Nucleus accumbens (tissue), 56 donors: ENCODE measurements around the gene SRSF4.
"Not testable (repeated sequence)": the region's sequence is repeated elsewhere in the genome, so short reads cannot be mapped to it uniquely, and the experiment has no call there.

Experiments
- DNase-seq, 56 donors: peaks; one replicate each; lab custom pipeline; 2025; lab: John Stamatoyannopoulos, UW

The SRSF4 gene

DNA sequence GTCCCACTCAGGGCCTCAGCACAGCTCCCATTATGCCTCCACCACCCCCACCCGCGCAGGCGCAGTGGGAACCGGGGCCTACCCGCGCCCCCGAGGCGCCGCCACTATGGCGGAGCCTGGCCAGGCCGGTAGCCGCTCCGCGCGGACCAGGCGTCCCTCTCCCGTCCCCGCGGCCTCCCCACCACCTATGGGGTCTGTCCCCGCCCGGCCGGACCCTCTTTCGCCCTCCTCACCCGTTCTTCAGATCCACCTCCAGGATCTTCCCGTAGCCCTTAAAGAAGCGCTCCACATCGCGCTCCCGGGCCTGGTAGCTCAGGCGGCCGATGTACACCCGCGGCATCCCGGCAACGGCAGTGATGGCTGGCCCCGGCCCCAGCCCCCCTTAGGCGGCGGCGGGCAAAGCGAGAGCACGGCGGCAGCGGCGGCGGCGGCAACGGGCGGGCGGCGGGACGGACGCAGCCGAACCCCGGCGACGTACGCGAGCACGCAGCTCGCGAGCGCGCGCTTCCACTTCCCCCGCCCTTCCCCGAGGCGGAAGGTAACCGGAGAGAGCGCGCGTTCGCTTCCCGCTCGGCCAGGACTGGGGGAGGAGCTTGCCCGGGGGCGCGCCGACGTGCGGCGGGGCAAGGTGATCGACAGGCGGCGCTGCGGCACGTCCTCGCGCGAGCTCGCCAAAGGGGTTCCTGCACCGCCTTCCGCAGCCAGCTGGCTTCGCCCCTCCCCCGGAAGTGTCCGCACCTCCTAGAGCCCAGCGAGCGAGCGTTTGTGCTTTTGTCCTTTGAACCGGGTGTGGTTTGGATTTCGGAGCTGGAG lies at the start of gene SRSF4:
Gene SRSF4, minus strand, starts transcription at position 488 of the 813 bp plus-strand sequence. Its CDS starts 148 bp downstream, at position 340.
- peak in 55 of 56 donors; percentile 76 to 99 (median 96) for DNase-seq

DNA sequence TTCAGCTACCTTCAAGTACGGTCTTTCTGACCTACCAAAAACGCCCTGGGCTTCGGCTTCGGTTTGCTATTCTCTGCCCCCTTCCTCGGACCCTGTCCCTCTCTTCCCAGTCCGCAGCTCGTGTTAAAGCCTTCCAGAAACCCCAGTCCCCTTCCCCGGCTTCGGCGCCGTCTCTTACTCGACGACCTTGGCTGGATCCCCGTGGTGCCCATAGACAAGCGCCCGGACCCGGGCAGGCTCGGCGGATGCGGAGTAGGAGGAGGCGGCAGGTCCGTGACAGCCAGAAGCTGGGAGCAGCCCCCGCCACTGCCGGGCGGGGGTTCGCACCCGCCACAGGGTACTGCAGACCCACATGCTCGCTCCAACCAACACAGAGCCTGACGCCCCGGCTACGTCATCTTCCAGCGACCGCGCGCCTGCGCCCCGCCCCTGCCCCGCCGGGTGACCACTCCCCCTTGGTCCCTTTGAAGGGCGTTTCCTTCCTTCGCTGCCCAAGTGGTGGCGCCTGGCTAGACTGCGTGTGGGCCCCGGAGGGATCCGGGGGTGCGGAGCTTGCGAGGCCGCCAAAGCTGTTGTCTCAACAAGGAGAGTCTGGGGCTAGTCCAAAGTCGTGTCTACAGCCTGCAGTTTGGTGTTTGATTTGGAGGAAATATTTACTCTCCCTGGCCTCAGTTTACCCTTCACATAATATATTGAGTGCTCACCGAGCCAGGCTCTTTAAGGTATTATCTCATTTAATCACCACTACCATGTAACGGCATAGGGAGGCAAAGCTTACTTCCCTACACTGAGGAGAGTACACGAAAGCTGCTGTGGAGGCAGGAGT lies 49.1 kb upstream of the SRSF4 start, which contains the start of gene MECR:
Gene MECR, minus strand, starts transcription at position 382 of the 826 bp plus-strand sequence. Its CDS starts 28 bp downstream, at position 354.
- DNase-seq: peak; percentile 35 to 96 (median 89)

DNA sequence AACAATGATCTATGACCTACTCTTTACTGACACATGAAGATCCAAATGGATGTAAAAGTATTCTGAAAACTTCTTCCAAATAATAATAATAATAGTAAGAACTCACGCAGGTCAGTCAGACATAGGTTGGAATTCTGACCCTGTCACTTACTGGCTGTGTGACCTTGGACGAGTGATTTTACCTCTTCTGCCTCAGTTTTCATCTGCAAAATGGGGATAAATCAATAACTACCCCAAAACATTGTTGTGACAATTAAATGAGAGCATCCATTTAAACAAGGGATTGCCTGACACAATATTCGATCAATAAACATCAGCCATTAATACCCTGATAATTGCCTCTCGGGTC lies 48.5 kb upstream of the SRSF4 start:
- DNase-seq: no peak

DNA sequence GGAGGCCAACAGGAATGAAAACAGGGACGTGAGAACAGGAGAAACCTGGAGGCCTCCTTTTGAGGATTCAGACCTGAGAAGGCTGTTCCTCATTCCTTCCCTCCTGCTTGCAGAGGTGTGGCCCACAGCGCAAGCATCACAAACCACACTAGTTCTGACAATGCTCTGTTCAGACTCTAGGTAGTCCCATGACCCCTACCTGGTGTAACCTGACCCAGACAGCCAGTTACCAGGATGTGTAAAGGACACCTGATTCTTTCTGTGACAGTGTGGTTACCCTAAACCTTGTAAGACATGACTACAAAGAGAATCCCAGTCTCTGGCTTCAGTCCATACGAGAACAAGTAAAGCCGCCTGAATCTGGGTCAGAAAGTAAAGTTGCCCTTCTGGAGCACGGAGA lies 45.8 kb upstream of the SRSF4 start:
- DNase-seq: no peak

DNA sequence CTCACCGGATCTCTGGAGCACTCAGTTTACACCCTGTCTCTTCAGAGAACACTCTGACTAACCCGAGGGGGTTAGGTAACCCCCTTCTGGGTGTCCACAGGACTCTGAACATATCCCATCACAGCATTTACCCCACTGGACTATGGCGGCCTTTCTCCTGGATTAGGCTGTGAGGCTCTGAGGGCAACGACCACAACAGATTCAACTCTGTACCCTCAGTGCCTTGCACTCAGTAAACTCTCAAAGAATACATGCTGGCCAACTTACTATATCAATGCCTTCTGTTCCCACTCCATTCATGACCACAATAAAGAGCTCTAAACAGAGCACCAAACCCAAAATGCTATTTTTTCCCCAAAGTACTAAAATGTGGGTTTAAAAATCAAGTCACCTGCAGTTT lies 43.7 kb upstream of the SRSF4 start:
- DNase-seq: no peak

DNA sequence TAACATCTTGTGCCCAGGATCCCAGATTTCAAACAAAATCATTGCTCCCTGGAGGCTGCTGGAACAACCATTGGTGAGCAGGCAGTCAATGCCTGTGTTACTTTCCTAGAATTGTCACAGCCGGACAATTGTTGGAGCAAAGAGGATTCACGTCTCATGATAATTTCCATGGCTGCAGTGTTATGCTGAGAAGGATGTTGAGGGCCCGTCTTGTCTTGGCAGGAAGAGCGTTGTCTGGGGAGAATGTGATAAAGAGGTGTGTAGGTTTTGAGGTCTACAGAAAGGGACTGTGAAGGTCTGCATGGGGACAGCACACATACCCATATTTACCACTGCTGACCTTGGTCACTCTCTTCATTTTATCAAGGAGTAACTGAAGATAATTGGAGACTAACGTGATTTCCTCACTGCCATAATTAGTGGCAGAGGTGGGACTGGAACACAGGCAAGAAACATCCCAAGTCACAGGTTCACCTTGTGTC lies 42.7 kb upstream of the SRSF4 start:
- no peak for DNase-seq

DNA sequence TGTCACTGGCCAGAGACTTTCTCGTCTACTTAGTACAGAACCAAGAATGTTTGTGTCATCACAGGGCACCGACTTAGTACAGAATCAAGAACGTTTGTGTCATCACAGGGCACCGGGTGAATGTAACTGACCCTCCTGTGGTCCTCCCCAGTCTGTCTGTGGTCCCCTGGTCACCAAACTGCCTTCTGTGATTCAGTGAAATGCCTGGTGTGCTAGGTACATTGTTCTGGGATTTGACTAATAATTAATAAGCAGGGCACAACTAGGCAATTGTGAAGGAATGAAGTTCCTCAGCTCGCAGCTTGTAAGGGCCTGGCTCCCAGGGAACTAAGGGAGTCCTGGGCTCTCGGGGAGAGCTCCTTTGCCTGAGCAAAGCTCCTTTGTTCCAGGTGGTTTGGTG lies 41.8 kb upstream of the SRSF4 start:
- no peak for DNase-seq

DNA sequence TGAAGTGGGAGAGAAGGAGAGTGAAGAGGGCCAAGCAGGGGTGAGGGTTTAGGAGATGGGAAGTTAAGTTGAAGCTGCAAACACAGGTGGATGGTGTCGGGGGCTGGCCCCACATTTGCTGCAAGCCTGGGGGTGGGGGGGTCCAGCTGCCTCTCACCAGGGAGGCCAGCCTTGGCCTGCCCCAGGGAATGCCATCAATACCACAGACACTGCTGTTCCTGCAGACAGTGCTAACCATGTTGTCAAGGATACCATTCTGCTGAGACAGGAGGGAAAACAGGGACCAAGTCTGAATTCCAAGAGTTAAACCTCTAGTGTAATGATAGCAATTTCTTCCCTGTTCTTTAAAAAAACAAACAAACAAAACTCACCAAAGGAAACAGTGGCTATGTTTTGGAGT lies 41.0 kb upstream of the SRSF4 start:
- DNase-seq: no peak

DNA sequence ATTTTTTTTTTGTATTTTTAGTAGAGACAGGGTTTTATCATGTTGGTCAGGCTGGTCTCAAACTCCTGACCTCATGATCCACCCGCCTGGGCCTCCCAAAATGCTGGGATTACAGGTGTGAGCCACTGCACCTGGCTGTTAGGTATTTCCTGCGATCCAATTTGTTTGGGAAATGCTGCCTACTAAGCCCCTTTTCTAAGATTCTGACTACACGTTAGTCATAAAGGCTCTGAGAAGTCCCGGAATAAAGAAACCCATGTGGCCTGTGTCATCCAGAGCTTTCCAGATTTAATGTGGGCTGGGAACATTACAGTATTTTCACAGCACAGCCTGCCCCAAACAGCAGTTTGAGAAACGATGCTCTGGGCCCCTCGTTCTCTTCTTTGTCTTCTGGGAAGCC lies 40.6 kb upstream of the SRSF4 start:
- DNase-seq: not testable (repeated sequence)

DNA sequence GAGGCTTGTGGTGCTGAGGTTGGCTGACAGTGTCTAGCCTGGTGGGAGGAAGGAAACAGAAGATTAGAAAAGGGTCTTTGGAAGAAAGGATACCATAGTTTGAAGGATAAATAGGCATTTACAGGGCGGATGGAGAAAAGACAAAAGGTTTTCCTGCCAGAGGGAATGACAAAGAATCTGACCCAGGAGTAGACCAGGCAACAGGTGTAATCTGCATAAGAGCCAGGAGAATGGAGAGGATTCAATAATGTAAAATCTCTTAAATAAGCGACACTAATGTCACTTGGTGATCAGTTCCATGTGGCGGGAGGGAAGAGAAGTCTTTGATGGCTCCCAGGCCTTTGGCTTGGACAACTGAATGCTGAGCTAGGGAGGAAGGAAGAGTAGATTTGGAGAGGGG lies 39.6 kb upstream of the SRSF4 start:
- no peak for DNase-seq

DNA sequence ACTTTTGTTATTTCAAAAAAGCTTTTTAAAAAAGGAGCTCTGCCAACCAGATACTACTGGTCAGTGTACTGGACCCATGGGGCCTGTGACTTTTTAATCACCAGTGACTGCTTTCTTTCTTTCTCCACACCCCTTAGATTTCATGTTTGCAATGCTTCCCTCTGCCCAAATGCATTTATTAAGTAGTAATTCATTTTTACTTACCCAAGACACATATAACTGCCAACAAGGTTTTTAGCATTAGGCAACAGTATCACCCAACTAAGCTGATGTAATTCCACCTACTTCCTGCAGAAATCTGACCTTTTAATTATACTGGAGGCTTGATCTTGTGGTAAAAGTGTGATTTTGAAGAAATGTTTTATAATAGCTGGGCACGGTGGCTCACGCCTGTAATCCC lies 36.5 kb upstream of the SRSF4 start:
- no peak for DNase-seq

DNA sequence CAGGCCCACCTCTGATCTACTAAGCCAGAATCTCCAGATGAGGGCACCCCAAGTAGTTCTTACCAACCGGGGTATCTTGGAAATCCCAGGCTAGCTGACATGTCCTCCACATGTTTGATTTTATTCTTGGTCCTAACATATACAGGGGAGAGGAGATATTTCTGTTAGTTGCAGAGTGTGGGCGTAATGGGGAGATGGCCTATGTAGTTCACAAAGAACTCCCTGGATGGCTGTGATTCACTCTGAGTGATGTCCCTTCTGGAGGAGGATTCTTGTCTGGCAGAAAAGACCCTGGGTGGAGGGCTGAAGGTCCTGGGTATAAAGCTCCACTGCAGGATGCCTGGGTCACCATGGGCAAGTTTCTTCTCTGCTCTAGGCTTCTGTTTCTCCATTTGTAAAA lies 35.9 kb upstream of the SRSF4 start:
- no peak for DNase-seq

DNA sequence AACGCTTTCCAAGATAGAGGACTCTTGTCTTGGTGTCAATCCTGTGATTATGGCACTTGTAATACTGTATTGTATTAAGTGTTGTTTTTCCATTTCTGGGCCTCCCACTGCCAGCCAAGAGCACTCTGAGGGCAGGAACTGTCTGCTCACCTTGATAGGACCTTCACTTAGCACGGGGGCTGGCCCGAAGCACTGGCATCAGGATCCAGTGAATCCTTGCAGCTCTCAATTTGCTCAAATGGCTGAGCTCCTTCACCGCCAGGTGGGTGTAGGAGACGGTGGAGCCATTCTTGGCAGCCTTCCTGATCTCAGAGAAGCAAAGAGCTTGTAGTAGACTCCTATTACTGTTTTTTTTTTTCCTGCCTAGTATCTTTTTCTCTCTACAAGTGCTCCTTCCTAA lies 31.4 kb upstream of the SRSF4 start:
- DNase-seq: peak in 30 of 56 donors; percentile 3 to 75 (median 32)

DNA sequence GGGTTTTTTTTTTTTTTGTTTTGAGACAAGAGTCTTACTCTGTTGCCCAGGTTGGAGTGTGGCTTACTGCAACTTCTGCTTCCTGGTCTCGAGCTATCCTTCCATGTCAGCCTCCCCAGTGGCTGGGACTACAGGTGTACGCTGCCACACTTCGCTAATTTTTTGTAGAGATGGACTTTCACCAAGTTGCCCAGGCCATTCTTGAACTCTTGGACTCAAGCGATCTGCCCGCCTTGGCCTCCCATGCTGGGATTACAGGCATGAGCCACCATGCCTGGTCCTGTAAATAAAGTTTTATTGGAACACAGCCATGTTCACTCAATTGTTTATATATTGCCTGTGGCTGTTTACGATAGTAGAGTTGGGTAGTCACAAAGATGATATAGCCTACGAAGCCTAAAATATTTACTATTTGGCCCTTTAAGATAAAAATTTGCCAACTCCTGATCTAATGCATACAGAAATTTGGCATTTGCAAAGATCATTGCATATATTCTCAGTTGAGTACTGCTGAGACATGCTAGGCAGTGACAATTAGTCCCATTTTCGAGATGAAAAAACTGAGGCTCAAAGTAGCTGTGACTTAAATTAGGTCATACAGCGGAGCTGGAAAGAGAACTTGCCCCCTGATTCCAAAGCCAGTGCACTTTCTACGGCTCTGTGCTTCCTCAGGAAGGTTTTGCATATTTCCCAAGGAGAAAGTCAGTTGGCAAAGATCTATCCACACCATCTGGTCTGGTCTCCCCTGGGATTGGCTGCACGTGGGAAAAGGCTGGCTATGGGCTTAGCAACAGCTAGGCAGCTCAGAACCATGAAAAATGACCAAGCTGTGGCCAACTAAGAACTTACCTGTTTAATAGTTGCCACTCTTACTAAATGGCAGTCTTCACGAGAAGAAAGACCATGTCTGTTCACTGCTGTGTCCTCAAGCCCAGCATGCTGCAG lies 29.7 kb upstream of the SRSF4 start:
- no peak for DNase-seq

DNA sequence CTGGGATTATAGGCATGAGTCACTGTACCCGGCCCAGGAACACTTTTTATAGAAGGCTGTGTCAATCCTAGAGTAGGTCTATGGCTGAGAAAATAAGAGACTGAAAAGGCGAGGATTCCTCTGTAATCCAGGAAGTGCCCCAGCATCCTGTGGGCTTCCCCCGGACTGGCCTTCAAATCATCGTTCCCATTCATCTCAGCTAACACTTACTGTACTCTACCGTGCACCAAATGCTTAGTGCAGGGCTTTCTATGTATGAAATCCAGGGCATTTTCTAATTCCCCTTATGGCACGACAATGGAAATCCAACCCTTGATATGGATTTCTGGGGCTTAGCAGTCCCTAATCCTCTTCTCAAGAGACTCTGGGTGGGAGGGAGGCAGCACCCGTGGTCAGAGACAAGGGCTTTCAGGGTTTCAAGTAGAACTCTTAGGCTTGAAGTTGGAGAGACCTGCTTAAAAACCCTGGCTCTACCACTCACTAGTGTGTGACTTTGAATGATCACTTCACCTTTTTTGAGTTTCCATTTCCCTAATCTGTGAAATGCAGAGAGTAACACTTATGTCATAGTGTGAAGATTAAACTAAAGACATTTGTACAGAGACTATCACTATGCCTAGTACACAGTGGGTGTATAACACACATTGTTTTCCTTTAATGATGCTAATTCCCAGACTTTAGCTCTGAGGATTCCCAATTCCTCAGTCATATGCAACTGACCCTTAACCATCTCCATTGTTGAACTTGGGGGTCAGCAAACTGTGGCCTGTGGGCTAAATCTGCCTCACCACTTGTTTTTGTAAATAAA lies 28.8 kb upstream of the SRSF4 start:
- DNase-seq: no peak

DNA sequence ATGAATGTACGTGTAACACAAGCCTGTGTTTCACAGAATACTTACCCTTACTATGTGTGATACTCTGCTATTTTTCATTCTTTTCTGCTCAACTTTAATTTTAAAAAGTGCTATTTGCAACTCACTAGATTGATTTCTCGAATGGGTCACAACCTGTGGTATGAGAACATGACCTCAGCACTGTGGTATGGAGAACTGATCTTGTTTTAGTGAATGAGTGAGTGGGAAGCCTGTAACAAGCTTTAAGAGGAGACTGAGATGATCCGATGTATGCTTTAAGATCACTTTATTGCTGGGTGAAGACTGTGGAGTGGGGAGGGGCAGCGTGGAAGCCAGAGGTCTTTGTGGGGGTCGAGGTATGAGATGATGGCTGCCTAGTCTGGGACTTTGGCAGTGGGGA lies 27.5 kb upstream of the SRSF4 start:
- DNase-seq: no peak

DNA sequence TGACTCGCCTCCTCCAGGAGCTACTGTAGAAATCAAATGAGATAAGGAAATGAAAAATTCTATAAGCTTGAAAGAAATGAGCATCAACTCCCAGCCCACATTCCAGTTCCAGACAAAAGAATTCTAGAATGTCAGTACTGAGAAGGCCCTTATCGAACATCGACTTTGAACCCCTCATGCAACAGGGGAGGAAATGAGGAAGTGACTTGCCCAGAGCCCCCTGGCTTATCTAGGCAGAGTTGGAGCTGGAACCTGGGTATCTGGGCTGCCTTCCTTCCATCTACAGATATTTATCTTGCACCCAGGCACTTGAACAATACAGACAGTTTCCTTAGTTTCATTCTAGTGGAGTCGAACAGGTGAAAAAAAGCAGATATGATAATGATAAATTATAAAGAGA lies 26.7 kb upstream of the SRSF4 start:
- DNase-seq: peak in 1 of 56 donors; percentile 3

DNA sequence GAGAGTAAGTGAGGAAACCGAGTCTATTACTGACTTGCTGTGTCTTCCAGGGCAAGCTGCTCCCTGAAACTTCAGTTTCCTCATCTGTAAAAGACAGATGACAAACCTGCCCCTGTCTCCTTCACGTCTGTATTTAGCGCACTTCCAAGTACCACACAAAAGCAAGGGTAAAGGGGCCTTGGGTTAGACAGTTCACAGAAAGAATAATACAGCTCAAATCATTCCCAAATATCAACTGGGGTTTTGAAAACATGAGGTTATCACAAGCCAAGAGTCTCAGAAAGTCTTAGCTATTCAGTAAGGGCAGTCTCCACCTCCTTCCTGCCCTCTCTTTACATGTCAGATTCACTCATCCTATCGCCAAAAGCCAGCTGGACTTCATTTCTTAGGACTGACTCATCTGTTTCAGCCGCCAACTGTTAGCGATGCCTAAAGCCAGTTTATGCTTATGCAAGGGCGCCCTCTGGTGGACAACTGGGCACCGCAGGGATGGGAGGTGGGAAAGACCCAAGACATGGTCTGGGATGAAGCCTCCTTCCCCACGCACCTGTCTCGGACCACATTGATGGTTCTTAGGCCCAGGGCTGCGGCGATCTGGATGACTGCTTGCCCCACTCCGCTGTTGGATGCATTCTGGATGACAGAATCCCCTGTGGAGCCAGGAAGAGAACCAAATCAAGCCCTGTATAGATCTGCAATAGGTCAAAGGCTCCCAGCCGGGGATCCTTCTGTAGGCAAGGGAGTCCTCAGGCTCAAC lies 21.1 kb upstream of the SRSF4 start:
- DNase-seq: peak; percentile 20 to 95 (median 77)

DNA sequence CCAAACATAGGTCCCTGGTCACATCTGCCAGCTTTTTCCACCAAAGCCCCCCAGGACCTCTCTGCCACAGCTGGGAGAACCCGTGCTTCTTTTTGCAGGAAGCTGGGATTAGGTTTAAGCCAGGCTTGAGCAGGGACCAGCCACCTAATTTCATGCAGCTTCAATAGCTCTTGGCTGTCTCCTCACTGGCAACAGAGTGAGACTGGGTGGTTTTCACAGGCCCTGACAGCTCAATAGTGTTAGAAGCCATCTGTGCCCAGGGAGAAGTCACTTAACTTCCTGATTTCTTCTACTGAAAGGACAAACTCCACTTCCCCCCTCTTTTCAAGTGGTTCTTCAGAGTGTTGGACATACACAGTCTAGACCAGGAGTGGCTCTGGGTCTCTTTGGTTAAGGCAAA lies 20.4 kb upstream of the SRSF4 start:
- no peak for DNase-seq
